Chondrocyte (in vitro differentiated cells): ENCODE results near the gene B3GNT9. TPM values are rescaled to one million over a fixed set of nuclear protein-coding genes. Genes with fewer than 3 reads are reported as not detected.

ENCODE experiments used
- DNase-seq: peaks from one replicate; pipeline ENCODE4 v3.0.0; 2021; ENCODE audit warnings: mixed read lengths, low spot score
- H3K27ac Mint-ChIP-seq: one replicate; pipeline ENCODE4 v1.8.0; 2021; ENCODE audit warnings: mild to moderate bottlenecking, moderate library complexity, mixed read lengths; ENCODE audit not compliant: unreplicated experiment
- H3K27me3 Mint-ChIP-seq: 2 replicates; pipeline ENCODE4 v1.8.0; 2021; ENCODE audit warnings: low read depth, mixed read lengths
- H3K36me3 Mint-ChIP-seq: 2 replicates; pipeline ENCODE4 v1.8.0; 2021; ENCODE audit warnings: low read depth, mixed read lengths
- H3K4me1 Mint-ChIP-seq: 2 replicates; pipeline ENCODE4 v1.8.0; 2021; ENCODE audit warnings: low read depth, mild to moderate bottlenecking, mixed read lengths
- H3K4me3 Mint-ChIP-seq: one replicate; pipeline ENCODE4 v1.8.0; 2021; ENCODE audit warnings: mild to moderate bottlenecking, moderate library complexity, mixed read lengths; ENCODE audit not compliant: unreplicated experiment
- H3K9me3 Mint-ChIP-seq: 2 replicates; pipeline ENCODE4 v1.8.0; 2021; ENCODE audit warnings: low read depth, mixed read lengths
- total RNA-seq: library from RNA; stranded (reverse); gene quantifications from 3 replicates; pipeline ENCODE4 v1.2.1, GENCODE V29; 2021
- TF ChIP-seq, protein P1 (sequence below): fragments of 200-600 bp; sonication (generic); IDR thresholded peaks from 2 replicates; pipeline ENCODE4 v1.5.0; 2021; ENCODE audit warnings: antibody characterized with exemption, mild to moderate bottlenecking, moderate library complexity

B3GNT9 gene
- total RNA-seq, 1 donor from 2014 or later: 41.4 TPM

GRCh38 chr16:67192781-67193361 lies 42.1 kb upstream of the B3GNT9 start:
- peaks cover 21% of the 10 kb centered on the region for H3K36me3 Mint-ChIP-seq

GRCh38 chr16:67191995-67192681 lies 41.3 kb upstream of the B3GNT9 start, which contains the start of gene E2F4:
Gene E2F4 (plus strand): TSS chr16:67192155. CDS start chr16:67192228, 73 bp downstream.
- DNase-seq: no peak
- peaks cover 32% of the 10 kb centered on the region for H3K4me1 Mint-ChIP-seq
- H3K9me3 Mint-ChIP-seq: no peaks in the 10 kb centered on the region
- peak within 1 kb of the TSS; percentile 87 for H3K4me3 Mint-ChIP-seq
- no peaks in the 10 kb centered on the region for H3K27me3 Mint-ChIP-seq
- peaks cover 21% of the 10 kb centered on the region for H3K36me3 Mint-ChIP-seq
- H3K27ac Mint-ChIP-seq: peak within 1 kb of the TSS; percentile 79
- TF ChIP-seq, protein P1, sequence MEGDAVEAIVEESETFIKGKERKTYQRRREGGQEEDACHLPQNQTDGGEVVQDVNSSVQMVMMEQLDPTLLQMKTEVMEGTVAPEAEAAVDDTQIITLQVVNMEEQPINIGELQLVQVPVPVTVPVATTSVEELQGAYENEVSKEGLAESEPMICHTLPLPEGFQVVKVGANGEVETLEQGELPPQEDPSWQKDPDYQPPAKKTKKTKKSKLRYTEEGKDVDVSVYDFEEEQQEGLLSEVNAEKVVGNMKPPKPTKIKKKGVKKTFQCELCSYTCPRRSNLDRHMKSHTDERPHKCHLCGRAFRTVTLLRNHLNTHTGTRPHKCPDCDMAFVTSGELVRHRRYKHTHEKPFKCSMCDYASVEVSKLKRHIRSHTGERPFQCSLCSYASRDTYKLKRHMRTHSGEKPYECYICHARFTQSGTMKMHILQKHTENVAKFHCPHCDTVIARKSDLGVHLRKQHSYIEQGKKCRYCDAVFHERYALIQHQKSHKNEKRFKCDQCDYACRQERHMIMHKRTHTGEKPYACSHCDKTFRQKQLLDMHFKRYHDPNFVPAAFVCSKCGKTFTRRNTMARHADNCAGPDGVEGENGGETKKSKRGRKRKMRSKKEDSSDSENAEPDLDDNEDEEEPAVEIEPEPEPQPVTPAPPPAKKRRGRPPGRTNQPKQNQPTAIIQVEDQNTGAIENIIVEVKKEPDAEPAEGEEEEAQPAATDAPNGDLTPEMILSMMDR: no peak

More at GRCh38 chr16:67192781-67193361, 42.1 kb upstream of the B3GNT9 start:
- H3K27ac Mint-ChIP-seq: peak overlapping the region; percentile 79
- no peaks in the 10 kb centered on the region for H3K27me3 Mint-ChIP-seq
- H3K9me3 Mint-ChIP-seq: no peaks in the 10 kb centered on the region
- H3K4me3 Mint-ChIP-seq: peak overlapping the region; percentile 87
- TF ChIP-seq, protein P1: no peak
- no peak for DNase-seq
- H3K4me1 Mint-ChIP-seq: peaks cover 32% of the 10 kb centered on the region

GRCh38 chr16:67191411-67191994 lies 40.7 kb upstream of the B3GNT9 start:
- no peaks in the 10 kb centered on the region for H3K27me3 Mint-ChIP-seq
- H3K27ac Mint-ChIP-seq: peak overlapping the region; percentile 68
- no peaks in the 10 kb centered on the region for H3K9me3 Mint-ChIP-seq
- peaks cover 15% of the 10 kb centered on the region for H3K36me3 Mint-ChIP-seq
- TF ChIP-seq, protein P1: no peak
- peak overlapping the region; percentile 87 for H3K4me3 Mint-ChIP-seq
- H3K4me1 Mint-ChIP-seq: peaks cover 28% of the 10 kb centered on the region
- no peak for DNase-seq

DNA sequence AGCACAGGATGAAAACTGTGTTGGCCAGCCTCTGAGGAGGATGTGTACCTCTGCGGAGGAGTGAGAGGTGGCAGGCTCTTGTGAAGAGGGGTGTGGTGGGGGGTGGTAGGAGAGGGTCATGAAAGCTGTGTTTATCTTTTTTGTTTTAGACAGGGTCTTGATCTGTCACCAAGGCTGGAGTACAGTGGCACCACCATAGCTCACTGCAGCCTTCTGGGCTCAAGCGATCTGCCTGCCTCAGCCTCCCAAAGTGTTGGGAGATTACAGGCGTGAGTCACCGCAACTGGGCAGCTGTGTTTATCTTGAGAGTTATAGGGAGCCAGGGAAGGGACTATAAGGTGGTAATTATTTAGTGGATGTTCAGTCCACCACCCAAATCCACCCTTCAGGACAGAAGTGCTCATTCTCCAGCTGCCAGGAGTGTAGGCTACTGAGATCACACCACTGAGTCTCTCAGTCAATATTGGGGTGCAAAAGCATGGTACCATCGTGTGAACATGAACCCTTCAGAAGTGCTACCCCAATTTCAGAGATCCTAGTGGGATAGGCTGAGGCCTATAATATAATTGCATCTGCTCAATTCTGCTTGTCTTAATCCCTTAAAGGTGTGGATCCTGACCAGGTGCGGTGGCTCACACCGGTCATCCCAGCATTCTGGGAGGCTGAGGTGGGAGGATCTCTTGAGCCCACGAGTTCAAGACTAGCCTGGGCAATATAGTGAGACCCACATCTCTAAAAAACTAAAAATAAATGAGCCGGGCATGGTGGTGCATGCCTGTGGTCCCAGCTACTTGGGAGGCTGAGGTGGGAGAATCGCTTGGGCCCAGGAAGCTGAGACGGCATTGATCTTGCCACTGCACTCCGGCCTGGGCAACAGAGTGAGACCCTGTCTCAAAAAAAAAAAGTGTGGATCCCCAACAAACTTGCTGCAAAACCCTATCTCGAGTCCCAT lies 39.9 kb upstream of the B3GNT9 start:
- H3K4me3 Mint-ChIP-seq: no peak overlapping the region
- no peaks in the 10 kb centered on the region for H3K27me3 Mint-ChIP-seq
- H3K4me1 Mint-ChIP-seq: peaks cover 28% of the 10 kb centered on the region
- H3K36me3 Mint-ChIP-seq: peaks cover 8% of the 10 kb centered on the region
- no peak overlapping the region for H3K27ac Mint-ChIP-seq
- no peak for DNase-seq
- TF ChIP-seq, protein P1: no peak
- no peaks in the 10 kb centered on the region for H3K9me3 Mint-ChIP-seq

- Mint-ChIP-seq H3K4me3 (no peak within 1 kb of the TSS), H3K4me1 (peaks cover 35% of the 10 kb centered on the region), H3K27me3 (no peaks in the 10 kb centered on the region), H3K27ac (no peak within 1 kb of the TSS), H3K9me3 (no peaks in the 10 kb centered on the region), H3K36me3 (peaks cover 6% of the 10 kb centered on the region)
- no peak for DNase-seq
- TF ChIP-seq, protein P1: no peak
Observed at GRCh38 chr16:67190041-67190440, 39.2 kb upstream of the B3GNT9 start, which contains the start of gene EXOC3L1. Gene EXOC3L1 (minus strand): TSS chr16:67190136. CDS start chr16:67189676, 460 bp downstream.
